SK-N-SH treated with all-trans-retinoic acid at 6 μM for 48 hours (cell line): Measurements from ENCODE around the gene CLUH.

Experiments used
- ATAC-seq: fragments of 200-7000 bp; cut with Tn5 transposase; 3 replicates; pipeline ENCODE4 v1.9.1; 2020; ENCODE audit warnings: mild to moderate bottlenecking, moderate library complexity
- ARNTL ChIP-seq: fragments of 450-650 bp; formaldehyde crosslinking; IDR thresholded peaks from 2 replicates; pipeline ENCODE4 v1.5.0; 2020; ENCODE audit warnings: low read depth, mild to moderate bottlenecking, moderate library complexity, borderline replicate concordance
- BACH2 ChIP-seq: fragments of 250-450 bp; sonication (Bioruptor Pico); IDR thresholded peaks from 2 replicates; pipeline ENCODE4 v1.9.0; 2021; ENCODE audit warnings: mild to moderate bottlenecking, borderline replicate concordance
- CSDC2 ChIP-seq: fragments of 250-450 bp; sonication (Bioruptor Pico); IDR thresholded peaks from 2 replicates; pipeline ENCODE4 v1.5.0; 2020; ENCODE audit warnings: mild to moderate bottlenecking, moderate library complexity
- ESRRG ChIP-seq: fragments of 250-450 bp; sonication (Bioruptor Pico); IDR thresholded peaks from 2 replicates; pipeline ENCODE4 v1.6.1; 2021; ENCODE audit warnings: mild to moderate bottlenecking
- GLIS3 ChIP-seq: fragments of 250-450 bp; sonication (Bioruptor Pico); IDR thresholded peaks from 2 replicates; pipeline ENCODE4 v1.5.0; 2020; ENCODE audit warnings: mild to moderate bottlenecking, moderate library complexity
- ISL1 ChIP-seq: fragments of 250-450 bp; sonication (Bioruptor Pico); IDR thresholded peaks from 2 replicates; pipeline ENCODE4 v2.1.2; 2022; ENCODE audit warnings: mild to moderate bottlenecking, moderate library complexity
- PPARA ChIP-seq: fragments of 250-450 bp; sonication (Bioruptor Pico); IDR thresholded peaks from 2 replicates; pipeline ENCODE4 v1.5.0; 2020; ENCODE audit warnings: mild to moderate bottlenecking, borderline replicate concordance
- RARB ChIP-seq: fragments of 250-450 bp; sonication (Bioruptor Pico); IDR thresholded peaks from 2 replicates; pipeline ENCODE4 v1.8.0; 2021; ENCODE audit warnings: mild to moderate bottlenecking, moderate library complexity
- TCF4 ChIP-seq: fragments of 250-450 bp; sonication (Bioruptor Pico); IDR thresholded peaks from 2 replicates; pipeline ENCODE4 v1.8.0; 2021; ENCODE audit warnings: mild to moderate bottlenecking, moderate library complexity, borderline replicate concordance
- TOX ChIP-seq: fragments of 250-450 bp; sonication (Bioruptor Pico); IDR thresholded peaks from 2 replicates; pipeline ENCODE4 v1.8.0; 2021; ENCODE audit warnings: mild to moderate bottlenecking, moderate library complexity, borderline replicate concordance
- ZC3H10 ChIP-seq: fragments of 250-450 bp; sonication (Bioruptor Pico); IDR thresholded peaks from 2 replicates; pipeline ENCODE4 v1.5.1; 2021; ENCODE audit warnings: mild to moderate bottlenecking, moderate library complexity
- ZFP3 ChIP-seq: fragments of 250-450 bp; sonication (Bioruptor Pico); IDR thresholded peaks from 2 replicates; pipeline ENCODE4 v1.5.0; 2020; ENCODE audit warnings: mild to moderate bottlenecking, moderate library complexity
- ZNF565 ChIP-seq: fragments of 450-650 bp; formaldehyde crosslinking; conservative IDR thresholded peaks from 2 replicates; pipeline ENCODE4 v1.5.0; 2020; ENCODE audit warnings: low read depth, mild to moderate bottlenecking, moderate library complexity
- ZNF70 ChIP-seq: fragments of 450-650 bp; formaldehyde crosslinking; IDR thresholded peaks from 2 replicates; pipeline ENCODE4 v1.5.0; 2020; ENCODE audit warnings: mild to moderate bottlenecking, moderate library complexity
- ZNF8 ChIP-seq: fragments of 450-650 bp; formaldehyde crosslinking; IDR thresholded peaks from 2 replicates; pipeline ENCODE4 v1.5.0; 2020; ENCODE audit warnings: mild to moderate bottlenecking, moderate library complexity
- TF ChIP-seq, protein P1 (sequence below): fragments of 250-450 bp; sonication (Bioruptor Pico); IDR thresholded peaks from 2 replicates; pipeline ENCODE4 v1.5.1; 2021; ENCODE audit warnings: mild to moderate bottlenecking, moderate library complexity
- TF ChIP-seq, protein P2 (sequence below): fragments of 250-450 bp; sonication (Bioruptor Pico); IDR thresholded peaks from 2 replicates; pipeline ENCODE4 v1.5.0; 2020; ENCODE audit warnings: mild to moderate bottlenecking, moderate library complexity
- TF ChIP-seq, protein P3 (sequence below): fragments of 250-450 bp; sonication (Bioruptor Pico); IDR thresholded peaks from 2 replicates; pipeline ENCODE4 v1.5.1; 2020; ENCODE audit warnings: low read depth, mild to moderate bottlenecking, moderate library complexity
- TF ChIP-seq, protein P4 (sequence below): fragments of 250-450 bp; sonication (Bioruptor Pico); IDR thresholded peaks from 2 replicates; pipeline ENCODE4 v1.8.0; 2020; ENCODE audit warnings: mild to moderate bottlenecking, moderate library complexity, borderline replicate concordance
- TF ChIP-seq, protein P5 (sequence below): fragments of 250-450 bp; sonication (Bioruptor Pico); IDR thresholded peaks from 2 replicates; pipeline ENCODE4 v1.8.0; 2021; ENCODE audit warnings: low read depth, mild to moderate bottlenecking, moderate library complexity, borderline replicate concordance

The CLUH gene

DNA sequence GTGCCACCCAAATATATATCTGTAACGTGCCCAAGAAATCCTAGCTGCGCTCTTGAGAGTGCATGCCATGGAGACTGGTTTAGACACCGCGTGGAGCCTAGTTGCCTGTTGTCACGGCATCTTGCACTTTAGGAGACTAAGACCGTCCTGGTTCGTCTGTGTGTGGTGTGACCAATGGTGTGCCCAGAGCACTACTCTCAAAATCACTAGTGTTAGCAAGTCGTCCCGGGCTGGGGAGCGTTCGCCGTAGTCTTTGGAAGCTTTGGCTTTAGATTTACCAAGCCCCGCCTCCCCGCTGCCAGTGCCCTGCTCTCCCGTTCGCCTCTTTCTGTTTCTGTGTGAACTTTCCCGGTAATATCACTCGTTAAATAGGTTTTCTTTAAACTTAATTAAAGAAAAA lies 27.0 kb downstream of the CLUH start:
- no peak for ATAC-seq
- TF ChIP-seq ZNF70 (CRISPR knock-in tag) (no peak), ARNTL (no peak)
- TF ChIP-seq, protein P1, sequence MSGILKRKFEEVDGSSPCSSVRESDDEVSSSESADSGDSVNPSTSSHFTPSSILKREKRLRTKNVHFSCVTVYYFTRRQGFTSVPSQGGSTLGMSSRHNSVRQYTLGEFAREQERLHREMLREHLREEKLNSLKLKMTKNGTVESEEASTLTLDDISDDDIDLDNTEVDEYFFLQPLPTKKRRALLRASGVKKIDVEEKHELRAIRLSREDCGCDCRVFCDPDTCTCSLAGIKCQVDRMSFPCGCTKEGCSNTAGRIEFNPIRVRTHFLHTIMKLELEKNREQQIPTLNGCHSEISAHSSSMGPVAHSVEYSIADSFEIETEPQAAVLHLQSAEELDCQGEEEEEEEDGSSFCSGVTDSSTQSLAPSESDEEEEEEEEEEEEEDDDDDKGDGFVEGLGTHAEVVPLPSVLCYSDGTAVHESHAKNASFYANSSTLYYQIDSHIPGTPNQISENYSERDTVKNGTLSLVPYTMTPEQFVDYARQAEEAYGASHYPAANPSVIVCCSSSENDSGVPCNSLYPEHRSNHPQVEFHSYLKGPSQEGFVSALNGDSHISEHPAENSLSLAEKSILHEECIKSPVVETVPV (CRISPR knock-in tag): no peak
- TF ChIP-seq, protein P2, sequence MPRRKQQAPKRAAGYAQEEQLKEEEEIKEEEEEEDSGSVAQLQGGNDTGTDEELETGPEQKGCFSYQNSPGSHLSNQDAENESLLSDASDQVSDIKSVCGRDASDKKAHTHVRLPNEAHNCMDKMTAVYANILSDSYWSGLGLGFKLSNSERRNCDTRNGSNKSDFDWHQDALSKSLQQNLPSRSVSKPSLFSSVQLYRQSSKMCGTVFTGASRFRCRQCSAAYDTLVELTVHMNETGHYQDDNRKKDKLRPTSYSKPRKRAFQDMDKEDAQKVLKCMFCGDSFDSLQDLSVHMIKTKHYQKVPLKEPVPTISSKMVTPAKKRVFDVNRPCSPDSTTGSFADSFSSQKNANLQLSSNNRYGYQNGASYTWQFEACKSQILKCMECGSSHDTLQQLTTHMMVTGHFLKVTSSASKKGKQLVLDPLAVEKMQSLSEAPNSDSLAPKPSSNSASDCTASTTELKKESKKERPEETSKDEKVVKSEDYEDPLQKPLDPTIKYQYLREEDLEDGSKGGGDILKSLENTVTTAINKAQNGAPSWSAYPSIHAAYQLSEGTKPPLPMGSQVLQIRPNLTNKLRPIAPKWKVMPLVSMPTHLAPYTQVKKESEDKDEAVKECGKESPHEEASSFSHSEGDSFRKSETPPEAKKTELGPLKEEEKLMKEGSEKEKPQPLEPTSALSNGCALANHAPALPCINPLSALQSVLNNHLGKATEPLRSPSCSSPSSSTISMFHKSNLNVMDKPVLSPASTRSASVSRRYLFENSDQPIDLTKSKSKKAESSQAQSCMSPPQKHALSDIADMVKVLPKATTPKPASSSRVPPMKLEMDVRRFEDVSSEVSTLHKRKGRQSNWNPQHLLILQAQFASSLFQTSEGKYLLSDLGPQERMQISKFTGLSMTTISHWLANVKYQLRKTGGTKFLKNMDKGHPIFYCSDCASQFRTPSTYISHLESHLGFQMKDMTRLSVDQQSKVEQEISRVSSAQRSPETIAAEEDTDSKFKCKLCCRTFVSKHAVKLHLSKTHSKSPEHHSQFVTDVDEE: no peak

DNA sequence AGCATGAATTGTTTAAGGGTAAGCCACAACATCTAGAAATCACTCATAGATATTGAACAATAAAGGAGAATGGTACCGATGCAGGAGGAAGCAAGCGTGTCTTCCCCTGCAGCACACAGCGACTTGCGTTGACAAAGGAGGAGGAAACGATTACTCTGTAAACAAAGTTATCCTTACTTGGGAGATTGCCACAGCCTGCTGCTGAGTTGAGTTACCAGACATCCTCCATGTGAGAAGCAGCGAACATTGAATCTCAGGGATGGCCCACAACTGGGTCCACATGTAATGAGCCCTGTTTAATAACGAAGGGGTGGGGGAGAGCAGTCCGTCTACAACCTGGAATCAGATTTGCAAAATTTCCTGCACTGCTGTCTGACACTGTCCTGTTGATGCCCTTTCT lies 27.7 kb downstream of the CLUH start:
- TF ChIP-seq CSDC2 (CRISPR knock-in tag) (no peak), ZNF8 (CRISPR knock-in tag) (no peak), ZC3H10 (CRISPR knock-in tag) (no peak), ESRRG (CRISPR knock-in tag) (no peak)
- TF ChIP-seq, protein P3, sequence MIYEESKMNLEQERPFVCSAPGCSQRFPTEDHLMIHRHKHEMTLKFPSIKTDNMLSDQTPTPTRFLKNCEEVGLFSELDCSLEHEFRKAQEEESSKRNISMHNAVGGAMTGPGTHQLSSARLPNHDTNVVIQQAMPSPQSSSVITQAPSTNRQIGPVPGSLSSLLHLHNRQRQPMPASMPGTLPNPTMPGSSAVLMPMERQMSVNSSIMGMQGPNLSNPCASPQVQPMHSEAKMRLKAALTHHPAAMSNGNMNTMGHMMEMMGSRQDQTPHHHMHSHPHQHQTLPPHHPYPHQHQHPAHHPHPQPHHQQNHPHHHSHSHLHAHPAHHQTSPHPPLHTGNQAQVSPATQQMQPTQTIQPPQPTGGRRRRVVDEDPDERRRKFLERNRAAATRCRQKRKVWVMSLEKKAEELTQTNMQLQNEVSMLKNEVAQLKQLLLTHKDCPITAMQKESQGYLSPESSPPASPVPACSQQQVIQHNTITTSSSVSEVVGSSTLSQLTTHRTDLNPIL (CRISPR knock-in tag): no peak
- TF ChIP-seq, protein P2: no peak
- ATAC-seq: no peak

DNA sequence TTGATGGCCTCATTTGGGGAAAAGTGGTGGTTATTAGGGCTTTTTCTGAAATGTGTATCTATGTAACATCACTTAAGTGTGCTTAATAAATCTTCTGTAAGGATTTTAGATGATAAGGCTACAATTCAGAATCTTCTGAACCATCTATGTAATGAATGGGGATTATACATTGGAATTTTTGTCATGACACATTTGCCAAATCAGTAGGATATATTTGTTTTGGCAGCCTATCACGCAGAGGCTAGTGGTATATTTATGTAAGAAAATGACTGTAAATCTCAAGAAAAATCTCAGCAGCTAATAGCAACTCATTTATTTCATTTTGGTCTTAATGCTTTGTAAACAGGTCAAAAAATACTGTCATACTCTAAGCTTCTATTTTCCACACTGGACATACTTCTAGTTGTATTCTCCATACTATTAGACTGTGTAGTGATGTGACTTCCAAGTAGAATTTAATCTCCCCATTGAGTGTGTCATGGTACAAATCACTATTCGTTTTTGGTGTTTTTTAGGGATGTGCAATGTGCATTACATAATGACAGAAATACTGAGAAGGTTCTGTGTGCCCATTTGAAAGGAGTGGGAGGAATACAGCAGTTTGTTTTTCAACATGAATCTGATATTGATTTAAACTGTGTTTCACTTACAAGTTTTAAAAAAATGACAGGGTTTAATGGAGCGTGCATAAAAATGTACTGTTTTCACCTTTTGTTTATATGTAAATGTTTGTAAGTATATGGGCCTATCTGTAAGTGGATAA lies 29.2 kb downstream of the CLUH start:
- no peak for ATAC-seq
- no peak for TF ChIP-seq TCF4 (CRISPR knock-in tag)
- TF ChIP-seq ISL1: peak; percentile 20; the same call in 1 of the 2 replicates

DNA sequence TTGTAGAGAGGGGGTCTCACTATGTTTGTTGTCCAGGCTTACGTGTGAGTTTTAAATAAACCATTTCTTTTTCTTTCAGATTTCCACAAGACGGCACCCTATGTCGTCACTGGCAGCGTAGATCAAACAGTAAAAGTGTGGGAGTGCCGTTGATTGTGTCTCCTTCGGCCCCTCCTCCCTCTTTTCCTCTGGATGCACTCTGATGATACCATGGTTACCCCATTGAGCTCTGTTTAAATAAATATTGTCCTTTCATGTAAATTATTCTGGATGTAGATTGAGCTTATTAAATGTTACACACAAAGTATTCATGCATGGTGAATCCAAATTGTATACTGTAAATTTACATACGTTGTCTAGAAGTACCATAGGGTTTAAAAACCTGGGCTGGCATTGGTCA lies 29.9 kb downstream of the CLUH start:
- ATAC-seq: no peak

More for the DNA sequence above, 29.9 kb downstream of the CLUH start:
- TF ChIP-seq TCF4 (CRISPR knock-in tag) (no peak), CSDC2 (CRISPR knock-in tag) (no peak), ZNF70 (CRISPR knock-in tag) (no peak), PPARA (CRISPR knock-in tag) (no peak), ESRRG (CRISPR knock-in tag) (no peak), TOX (CRISPR knock-in tag) (no peak), RARB (no peak), ZC3H10 (CRISPR knock-in tag) (no peak), ZNF565 (CRISPR knock-in tag) (no peak), ZFP3 (CRISPR knock-in tag) (no peak), ISL1 (no peak), BACH2 (CRISPR knock-in tag) (no peak), ARNTL (no peak), GLIS3 (CRISPR knock-in tag) (no peak)
- TF ChIP-seq, protein P4, sequence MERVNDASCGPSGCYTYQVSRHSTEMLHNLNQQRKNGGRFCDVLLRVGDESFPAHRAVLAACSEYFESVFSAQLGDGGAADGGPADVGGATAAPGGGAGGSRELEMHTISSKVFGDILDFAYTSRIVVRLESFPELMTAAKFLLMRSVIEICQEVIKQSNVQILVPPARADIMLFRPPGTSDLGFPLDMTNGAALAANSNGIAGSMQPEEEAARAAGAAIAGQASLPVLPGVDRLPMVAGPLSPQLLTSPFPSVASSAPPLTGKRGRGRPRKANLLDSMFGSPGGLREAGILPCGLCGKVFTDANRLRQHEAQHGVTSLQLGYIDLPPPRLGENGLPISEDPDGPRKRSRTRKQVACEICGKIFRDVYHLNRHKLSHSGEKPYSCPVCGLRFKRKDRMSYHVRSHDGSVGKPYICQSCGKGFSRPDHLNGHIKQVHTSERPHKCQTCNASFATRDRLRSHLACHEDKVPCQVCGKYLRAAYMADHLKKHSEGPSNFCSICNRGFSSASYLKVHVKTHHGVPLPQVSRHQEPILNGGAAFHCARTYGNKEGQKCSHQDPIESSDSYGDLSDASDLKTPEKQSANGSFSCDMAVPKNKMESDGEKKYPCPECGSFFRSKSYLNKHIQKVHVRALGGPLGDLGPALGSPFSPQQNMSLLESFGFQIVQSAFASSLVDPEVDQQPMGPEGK (CRISPR knock-in tag): no peak
- TF ChIP-seq, protein P5, sequence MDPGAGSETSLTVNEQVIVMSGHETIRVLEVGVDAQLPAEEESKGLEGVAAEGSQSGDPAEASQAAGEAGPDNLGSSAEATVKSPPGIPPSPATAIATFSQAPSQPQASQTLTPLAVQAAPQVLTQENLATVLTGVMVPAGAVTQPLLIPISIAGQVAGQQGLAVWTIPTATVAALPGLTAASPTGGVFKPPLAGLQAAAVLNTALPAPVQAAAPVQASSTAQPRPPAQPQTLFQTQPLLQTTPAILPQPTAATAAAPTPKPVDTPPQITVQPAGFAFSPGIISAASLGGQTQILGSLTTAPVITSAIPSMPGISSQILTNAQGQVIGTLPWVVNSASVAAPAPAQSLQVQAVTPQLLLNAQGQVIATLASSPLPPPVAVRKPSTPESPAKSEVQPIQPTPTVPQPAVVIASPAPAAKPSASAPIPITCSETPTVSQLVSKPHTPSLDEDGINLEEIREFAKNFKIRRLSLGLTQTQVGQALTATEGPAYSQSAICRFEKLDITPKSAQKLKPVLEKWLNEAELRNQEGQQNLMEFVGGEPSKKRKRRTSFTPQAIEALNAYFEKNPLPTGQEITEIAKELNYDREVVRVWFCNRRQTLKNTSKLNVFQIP (CRISPR knock-in tag): no peak
